HL-60 (cell line): ENCODE results near the gene VPS11. TPM values are rescaled to one million over a fixed set of nuclear protein-coding genes. Genes with fewer than 3 reads are reported as not detected.

Experiments
- DNase-seq, 2 experiments: peaks; one replicate each; pipeline ENCODE4 v3.0.0-alpha.2; 2010 to 2020; ENCODE audit warnings: low read depth in 1 of 2, low spot score in 1 of 2
- H3K27ac ChIP-seq: fragments of 250-450 bp; sonication (Bioruptor Pico); replicated peaks from 2 replicates; pipeline ENCODE4 v1.5.1; 2020; ENCODE audit warnings: mild to moderate bottlenecking, moderate library complexity
- H3K27me3 ChIP-seq: fragments of 250-450 bp; sonication (Bioruptor Pico); 2 replicates; pipeline ENCODE4 v1.5.1; 2021; ENCODE audit warnings: mild to moderate bottlenecking, moderate library complexity; ENCODE audit not compliant: insufficient read depth, poor library complexity, severe bottlenecking
- H3K4me3 ChIP-seq: replicated peaks from 2 replicates; pipeline ENCODE4 v1.5.1; 2011; ENCODE audit warnings: mild to moderate bottlenecking, control low read depth, low read length; ENCODE audit not compliant: insufficient read depth
- CTCF ChIP-seq: IDR thresholded peaks from one replicate; pipeline ENCODE4 v1.5.1; 2011; ENCODE audit warnings: low read length, control low read depth, inconsistent platforms; ENCODE audit not compliant: insufficient read depth
- GABPA ChIP-seq: IDR thresholded peaks from 2 replicates; pipeline ENCODE4 v1.6.1; 2012; ENCODE audit warnings: low read depth
- POLR2AphosphoS5 ChIP-seq: IDR thresholded peaks from 2 replicates; pipeline ENCODE4 v1.6.1; 2012; ENCODE audit warnings: low read depth
- REST ChIP-seq: IDR thresholded peaks from 2 replicates; pipeline ENCODE4 v1.6.1; 2012; ENCODE audit warnings: low read depth; ENCODE audit not compliant: insufficient replicate concordance
- SPI1 ChIP-seq: IDR thresholded peaks from 2 replicates; pipeline ENCODE4 v1.6.1; 2012; ENCODE audit warnings: low read depth, mild to moderate bottlenecking, borderline replicate concordance
- microRNA-seq: library from miRNA; unstranded; fragments of <30 nt; microRNA quantifications from one replicate; pipeline ENCODE4, GENCODE V29; 2018

The VPS11 gene

GRCh38 chr11:119130662-119131061, 63.0 kb downstream of the VPS11 start:
- Histone ChIP-seq H3K27ac (no peak overlapping the region), H3K27me3 (no peaks in the 10 kb centered on the region), H3K4me3 (no peak overlapping the region)
- TF ChIP-seq SPI1 (no peak), REST (no peak), CTCF (no peak), GABPA (no peak), POLR2AphosphoS5 (no peak)
- DNase-seq, result no peak

Small RNAs within 50 kb of the gene (microRNA-seq; reads per million reads assigned to microRNA genes)
- not detected for gene MIR3656
